Non-pigmented ciliary epithelial cell (primary cell): Measurements from ENCODE around the gene COL5A2.
A peak's percentile ranks its signal among the peaks of the same experiment; 100 is the strongest.

Experiments used
- DNase-seq: peaks from one replicate; pipeline ENCODE4 v3.0.0-alpha.2; 2010; ENCODE audit warnings: low read depth

The COL5A2 gene

DNA sequence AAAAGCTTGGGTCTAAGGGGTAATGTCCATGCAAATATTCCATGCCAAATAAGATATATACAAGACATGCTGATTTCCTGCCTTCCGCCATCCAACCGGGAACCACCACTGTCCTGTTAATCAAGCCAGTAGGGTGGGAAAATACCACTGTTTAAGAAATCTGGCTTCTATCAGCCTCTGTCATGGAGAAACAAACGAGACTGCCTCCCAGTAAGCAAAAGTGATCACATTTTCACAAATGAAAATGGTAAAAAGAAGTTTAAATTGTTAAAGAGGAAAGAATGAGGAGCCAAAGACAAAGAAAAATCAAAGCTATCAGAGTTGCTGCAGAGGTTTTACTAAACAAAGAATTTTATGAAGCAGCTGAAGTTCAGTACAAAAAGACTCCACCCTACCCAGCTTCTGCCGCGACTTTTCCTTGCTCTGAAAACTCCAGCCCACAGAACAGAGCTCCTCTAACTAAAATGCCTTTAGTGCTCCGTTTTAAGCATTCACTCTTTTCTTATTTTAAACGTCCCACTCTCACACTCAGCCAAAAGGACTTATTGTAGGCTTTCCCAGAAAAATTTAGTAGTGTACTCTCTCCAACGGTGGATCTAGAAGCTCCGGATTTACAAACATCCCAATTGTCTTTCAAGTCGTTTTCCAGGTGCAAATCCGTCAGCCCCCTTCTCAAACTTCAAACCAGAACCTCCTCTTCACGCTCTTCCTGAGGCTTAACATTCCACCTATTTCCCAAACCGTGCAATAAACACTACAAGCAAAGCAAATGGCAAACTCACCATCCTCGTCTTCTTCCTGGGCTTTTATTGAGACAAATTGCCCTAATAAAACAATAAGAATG is 613 bp downstream of the COL5A2 start:
- DNase-seq = peak; percentile 34

DNA sequence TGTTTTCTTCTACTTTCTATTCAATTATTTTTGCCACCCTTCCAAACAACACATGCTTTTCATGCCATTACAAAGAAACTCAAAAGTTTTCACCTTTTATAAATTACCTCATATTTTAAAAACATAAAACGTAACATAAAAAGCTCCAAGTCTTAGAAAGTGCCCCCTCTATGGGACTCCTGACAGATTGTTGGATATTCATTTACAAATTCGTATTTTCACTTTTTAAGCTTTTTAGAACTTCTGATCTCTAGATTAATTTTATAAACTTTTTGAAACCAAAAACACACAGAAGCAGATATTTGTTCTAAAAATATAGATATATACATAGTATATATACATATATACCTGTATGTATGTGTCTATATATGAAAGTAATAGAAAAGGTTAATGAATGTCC is 1.5 kb downstream of the COL5A2 start:
- DNase-seq = no peak

DNA sequence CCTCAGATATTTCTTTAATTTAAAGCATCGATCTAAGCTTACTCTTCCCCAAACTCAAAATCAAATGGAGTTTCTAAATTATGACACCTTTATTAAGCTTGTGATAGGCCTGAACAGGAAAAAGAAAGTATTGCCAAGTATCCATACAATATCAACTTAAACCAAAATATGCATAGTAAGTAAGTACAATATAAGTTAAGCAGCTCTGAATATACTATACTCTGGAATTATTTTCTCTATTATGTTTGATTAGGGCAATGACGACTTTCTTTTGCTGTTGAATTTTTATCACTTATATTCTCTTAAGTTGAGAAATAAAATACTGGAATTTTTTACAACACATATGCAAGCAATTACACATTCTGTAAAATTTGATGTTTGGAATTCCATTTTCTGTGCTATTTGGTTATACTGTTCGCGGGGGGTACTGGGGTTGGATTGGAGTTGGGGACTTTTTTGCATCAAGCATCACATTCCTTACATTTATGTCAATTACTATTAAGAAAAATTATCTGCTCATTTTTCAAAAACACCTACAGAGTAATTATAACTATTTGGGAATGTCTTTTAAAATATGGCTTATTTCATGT is 2.2 kb downstream of the COL5A2 start:
- no peak for DNase-seq

DNA sequence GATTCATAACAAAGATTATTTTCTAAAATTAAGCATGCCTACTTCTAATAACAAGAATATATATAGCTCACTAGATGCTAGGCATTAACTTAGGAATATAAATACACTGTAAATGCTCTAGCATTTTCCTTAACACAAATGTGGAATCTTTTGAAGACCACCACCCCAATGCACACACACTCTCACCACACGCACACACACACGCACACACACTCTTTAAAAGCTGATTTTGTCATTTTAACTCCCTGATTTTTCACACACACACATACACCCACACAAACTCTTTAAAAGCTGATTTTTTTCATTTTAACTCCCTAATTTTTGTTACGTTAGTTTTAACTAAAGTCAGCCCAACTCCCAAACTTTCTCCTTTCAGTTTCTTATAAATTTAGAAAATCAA is 3.0 kb downstream of the COL5A2 start:
- DNase-seq = no peak

DNA sequence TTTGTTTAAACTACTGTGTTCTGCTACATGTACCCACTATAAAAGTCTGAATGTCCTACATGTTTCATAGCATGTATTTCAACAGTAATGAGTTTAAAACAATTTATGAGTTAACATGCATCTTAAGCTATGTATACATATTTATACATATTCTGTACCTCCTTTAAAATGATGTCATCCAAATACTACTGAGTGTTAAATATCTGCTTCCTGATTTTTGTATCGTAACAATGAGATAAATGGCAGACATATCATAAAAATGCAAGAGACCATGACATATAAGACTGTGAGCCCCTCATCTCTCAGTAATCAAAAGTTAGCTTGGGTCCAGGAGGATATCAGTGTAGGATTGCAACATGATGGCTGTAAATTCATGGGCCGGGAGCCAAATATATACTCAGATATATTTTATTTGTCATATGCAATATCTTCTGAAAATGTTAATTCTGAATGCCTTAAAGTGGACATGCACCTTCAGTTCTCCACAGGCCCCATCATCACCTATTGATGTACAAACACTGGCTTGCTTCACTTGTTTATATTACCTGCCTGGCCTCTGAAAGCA is 3.6 kb downstream of the COL5A2 start:
- DNase-seq = no peak

DNA sequence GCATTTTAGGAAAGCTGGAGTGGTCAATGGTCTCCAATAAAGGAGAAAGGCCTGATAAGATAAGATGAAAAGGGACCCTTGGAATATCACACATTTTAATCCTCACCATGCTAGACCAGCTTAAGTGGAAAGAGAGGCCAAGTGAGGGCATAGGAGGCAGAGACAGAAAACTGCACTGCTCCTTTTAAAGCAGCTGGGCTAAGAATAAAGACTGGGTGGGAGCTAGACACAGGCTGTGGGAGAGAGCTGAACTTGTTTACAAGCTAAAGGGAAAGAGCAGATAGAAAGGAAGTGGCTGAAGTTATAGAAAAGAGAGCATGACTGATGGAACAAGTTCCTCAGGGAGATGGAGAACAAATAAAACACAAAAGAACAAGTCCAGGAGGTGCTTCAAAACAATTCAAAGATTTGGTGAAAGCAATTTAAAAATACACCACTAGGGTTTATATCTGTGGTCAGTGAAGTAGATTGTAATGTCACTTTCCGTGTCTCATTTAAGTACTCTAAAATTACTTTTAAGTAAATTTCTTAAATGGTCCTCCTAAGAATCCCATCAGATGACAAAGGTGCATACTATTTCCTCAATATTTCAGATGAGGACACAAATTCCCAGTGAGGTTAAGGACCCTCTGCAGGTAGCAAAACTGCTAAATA is 7.5 kb downstream of the COL5A2 start:
- DNase-seq = no peak

DNA sequence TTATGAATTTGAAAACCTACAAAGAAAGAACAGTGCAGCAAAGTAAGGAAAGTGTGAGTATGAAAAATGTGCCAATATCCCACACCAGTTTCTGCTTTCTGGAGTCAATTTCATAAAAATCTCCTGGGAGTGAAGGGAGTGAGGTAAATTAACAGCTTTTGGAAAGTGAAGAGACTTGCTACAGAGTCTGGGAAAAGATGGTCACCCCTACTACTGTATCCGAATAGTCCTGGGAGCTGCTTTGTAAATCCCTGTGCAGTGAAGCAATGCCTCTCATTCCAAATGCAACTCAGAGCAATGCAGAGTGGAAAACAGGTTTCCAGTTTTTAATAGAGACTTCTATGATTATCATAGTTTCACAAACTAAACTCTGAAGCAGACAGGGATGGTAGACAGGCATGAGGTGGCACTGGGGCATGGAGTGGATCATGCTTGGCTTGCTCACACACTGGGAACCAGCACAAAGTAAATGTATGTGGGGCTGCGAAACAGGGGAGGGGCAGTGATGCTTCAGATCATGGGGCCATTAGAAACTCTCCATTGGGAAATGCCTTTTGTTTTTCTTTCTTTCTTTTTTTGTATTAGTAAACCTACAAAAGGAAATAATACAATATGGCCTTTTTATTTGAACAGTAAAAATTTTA is 10.6 kb downstream of the COL5A2 start:
- no peak for DNase-seq

DNA sequence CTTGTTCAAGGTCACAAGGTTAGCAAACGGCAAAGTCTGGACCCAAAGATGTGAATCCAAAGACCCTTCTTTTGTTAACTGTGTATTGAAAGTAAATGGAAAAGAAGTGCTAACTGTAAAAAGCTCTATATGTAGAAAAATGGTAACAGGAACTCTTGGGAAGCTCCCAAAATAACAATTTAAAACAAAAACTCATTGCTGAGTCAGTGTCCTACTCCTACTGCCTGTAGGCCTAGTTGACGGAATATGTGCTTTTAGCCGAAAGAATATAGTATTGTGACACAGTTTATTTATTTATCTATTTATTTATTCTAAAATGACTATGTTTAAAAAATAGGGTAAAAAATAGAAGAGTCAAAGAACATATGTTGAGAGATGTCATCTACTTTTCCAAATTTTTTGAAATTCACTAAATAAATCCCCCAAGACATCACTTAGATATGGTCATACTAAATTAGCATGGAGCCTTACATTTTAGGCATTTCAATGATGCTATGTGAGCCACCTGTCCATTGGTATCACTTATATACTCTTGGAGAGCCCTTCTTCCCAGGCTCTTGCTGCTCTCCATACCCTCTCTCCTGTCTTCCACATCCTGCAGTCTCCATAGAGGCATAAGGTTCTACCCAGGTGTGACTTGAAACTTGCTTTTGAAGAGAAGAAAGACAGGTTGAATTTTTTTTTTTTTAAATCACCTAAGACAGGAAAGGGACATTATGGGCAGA is 13.7 kb downstream of the COL5A2 start:
- no peak for DNase-seq

DNA sequence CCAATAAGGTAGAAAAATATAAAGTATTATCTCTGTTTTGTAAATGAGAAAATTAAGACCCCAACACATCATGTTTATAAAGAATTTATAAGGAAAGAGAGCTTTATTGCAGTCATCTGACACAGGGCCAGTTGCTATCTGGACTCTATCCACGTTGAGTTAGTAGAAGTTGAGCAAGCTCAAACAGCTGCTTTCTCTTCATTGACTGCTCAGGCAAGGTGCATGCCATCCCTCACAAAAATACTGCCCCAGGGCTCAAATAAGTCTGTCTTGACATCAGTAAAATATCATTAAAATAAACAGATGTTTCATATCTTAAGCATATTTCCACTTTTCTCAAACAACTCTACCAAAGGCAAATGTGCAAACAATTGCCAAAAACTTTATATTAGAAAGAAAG is 14.8 kb downstream of the COL5A2 start:
- DNase-seq = no peak

DNA sequence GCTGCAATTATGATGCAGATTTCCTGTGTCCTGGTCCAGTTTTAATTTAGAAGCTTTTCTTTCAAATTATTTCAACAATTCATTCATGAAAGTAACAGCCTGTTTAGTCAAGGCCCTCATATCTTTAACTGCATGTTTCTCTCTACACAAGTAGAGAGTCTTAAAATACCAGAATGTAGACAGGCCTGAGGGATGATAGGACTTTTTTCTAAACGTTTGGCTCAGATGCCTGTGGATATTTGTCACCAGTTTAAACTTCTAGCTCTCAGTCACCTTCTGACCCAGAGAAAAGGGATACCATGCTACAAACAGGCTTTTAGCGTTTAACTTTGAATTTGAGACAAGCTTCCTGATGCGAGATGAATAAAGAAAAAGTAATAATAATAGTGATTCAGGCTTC is 15.7 kb downstream of the COL5A2 start:
- DNase-seq = peak; percentile 81

DNA sequence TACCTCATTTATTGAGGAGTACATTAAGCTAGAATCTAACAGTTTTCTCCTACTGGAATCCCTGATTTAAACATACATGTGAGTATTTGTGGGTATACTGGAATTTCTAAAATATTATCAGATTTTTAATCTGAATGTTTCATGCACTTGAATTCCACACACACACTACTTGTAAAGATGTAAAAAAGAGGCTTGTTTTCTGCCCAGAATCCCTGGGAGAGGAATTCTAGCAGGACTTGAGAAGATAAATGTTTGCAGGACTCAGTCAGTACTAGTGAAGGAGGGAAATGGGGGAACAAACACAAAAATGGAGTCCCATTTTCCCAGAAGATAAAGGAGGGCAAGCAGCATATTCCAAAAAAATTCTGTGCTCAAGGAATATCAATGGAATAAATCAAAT is 17.0 kb downstream of the COL5A2 start:
- no peak for DNase-seq

DNA sequence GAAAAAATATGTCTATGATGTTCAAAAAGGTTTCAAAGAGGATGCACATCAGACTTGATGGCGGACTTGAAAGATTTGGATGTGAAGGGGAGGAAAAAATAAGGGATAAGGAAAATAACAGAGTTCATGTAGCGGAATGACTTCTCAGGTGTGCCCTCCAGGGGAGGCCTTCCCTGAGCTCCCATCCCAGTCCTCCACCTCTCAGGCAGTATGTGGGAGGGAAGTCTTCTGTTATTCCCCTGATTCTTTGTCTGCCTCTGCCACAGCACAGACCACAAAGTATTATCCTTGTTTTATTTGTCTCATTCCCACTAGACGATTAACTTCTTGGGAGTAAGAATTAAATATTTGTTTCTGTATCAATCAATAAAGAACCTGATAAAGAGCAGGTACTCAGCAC is 17.7 kb downstream of the COL5A2 start:
- DNase-seq = no peak

DNA sequence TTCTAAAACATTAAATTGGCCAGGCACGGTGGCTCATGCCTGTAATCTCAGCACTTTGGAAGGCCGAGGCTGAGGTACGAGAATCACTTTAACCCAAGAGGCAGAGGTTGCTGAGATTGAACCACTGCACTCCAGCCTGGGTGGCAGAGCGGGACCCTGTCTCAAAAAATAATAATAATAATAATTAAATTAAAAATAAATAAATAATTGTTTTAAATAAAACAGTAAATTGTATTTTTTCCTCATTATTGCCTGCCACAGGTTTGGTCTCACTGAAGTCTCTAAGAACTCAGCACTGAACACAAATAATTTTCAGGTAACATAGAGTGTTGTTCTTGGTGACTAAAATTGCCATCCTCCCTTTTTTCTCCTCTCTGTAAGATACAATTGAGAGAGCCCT is 19.8 kb downstream of the COL5A2 start:
- no peak for DNase-seq

DNA sequence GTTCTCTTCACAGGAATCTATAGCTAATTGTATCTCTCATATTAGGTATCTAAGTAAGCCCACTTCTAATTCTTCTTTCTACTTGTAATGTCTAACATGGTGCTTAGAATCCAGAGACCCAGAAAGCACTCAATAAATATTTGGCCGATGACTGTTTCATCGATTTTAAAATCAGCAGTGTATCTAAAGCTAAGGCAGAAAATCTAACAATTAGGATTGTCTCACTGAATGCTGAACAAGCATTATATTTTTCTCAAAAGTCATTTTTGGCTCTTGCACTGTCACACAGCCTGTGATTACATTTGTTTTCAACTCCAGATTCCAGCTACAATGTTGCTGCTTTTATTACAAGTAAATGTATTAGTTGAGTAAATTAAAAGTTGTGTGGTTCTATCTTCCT is 20.3 kb downstream of the COL5A2 start:
- DNase-seq = no peak

DNA sequence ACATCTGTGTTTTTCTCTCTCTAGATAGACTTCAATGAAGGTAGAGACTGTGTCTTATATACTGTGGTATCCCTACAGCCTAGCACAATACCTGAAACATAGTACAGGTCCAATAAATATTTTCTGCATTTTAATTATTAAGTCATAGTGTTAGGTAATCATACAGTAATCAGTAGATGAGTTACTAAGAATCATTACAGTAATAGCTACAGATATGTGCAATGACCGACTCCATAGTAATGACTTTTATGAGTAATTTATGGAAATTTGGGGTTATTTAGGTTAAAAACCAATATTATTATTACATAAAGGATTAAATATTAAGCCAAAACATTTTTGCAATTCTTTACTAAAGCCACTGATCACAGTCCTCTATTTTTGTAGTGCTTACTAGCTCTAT is 21.6 kb downstream of the COL5A2 start:
- no peak for DNase-seq

DNA sequence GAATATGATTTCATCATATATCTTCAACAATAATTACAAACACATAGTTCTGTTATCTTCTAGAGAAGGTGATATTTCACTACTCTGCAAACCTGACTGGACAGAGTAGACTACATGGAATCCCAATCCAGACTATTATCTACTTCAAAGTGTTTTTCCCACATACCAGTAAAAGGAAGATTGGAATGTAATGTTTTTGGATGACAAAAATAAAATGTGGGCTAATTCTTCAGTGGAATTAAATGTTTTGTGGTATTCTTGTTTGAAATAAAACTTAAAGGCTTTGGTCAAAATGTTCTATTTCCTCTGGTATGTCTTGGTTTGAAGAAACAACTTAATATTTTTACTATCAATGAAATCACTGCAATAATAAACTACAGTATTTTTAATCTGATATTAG is 22.1 kb downstream of the COL5A2 start:
- DNase-seq = no peak

DNA sequence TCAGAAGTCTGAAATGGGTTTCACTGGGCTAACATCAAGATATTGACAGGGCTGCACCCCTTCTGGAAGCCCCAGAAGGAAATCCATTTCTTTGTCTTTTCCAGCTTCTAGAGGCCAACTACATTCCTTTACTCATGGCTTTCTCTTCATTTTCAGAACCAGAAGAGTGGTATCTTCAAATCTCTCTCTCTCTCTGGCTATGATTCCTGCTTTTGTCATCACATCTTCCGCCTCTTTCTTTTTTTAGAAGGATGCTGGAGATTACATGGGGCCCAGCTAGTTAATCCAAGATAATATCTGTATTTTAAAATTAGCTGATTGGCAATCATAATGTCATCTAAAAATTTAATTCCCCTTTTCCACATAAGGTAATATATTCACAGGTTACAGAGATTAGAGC is 23.8 kb downstream of the COL5A2 start:
- no peak for DNase-seq

DNA sequence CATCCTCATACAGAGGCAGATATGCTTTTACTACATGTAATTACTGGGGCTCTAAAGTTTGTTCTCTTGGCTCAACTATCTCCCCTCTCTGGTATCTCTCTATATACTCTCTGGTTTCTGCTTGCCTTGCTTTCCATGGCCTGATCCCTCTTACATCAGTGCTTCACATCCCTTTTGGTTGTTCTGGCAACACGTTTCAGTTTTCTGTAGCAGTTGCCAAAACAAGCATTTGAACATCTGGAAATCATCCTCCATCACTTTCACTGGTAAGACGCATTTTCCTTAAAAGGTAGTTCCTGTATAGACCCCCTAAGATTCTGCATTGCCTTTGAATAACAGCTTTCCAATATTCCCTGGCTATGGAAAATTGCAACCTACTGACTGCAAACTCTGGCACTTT is 25.9 kb downstream of the COL5A2 start:
- no peak for DNase-seq

DNA sequence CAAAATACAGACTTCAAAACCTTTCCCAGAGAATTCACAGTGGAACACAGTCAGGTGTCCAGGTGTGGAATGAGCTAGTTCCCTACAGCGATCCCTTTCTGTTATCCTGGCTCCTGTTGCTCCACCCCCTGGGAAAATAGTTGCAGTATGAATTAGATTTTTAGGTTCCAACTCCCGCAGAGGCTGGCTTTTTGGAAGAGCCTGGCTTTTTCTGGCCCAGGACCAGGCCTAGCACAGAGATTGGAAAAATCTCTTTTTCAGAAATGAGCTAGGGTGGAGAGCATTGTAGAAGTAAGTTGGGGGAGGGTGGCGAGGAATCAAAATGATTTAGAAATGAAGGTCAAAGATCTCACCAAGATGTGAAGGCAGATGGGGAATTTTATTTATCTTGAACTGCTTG is 27.1 kb downstream of the COL5A2 start:
- no peak for DNase-seq

DNA sequence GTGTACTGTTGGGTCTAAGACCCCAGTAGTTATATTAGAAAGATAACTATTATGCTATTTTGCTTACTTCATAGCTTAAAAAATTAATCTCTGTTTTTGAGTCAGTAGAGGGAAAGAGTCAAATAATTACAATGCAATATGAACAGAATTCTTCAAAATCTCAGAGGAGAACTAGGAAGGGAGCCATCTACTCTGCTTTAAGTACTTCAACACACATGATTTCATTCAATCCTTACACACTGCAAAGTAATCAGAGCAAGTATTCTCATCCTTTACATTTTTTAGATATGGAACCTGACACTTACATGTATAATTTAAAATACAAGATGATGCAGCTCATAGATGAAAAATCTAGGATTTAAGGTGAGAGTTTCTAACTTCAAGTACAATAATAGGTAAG is 27.7 kb downstream of the COL5A2 start:
- no peak for DNase-seq

DNA sequence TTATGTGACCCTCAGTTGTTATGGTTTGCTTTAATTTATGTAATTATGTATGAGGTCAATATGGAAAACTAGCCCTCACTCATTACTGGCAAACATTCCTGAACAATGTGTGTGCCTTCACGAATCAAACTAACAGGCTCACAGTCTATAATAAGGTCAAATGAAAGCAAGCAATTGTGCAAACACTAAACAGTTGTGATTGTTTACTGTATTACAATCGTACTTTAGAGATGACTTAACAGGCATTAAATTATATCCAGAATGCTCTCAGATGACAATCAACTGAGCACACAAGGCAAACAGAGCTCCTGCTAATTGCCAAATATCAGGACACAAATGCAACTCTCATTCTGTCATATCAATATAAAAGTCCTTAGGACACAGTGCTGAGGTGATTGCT is 29.5 kb downstream of the COL5A2 start:
- no peak for DNase-seq

DNA sequence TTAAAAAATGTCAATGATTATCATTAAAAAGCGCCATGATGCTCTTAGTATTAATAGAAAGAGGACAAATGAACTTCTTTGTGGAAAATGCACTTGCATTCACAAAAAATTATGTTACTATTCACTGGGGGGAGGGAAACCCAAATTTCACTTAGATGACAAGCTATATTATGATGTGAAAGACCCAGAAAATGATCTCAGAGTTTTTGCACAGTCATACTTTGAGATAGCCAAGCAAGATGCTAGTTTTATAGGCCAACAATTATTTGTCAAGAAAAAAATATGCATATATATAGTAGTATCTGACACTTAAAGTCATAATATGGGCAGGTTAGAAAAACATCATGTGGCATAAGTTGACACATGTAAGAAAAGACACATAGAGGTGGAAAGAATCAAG is 31.6 kb downstream of the COL5A2 start:
- DNase-seq = no peak
